Neuronal stem cell (in vitro differentiated cells): ENCODE results near the gene RSBN1.
"Not testable (repeated sequence)": the region's sequence is repeated elsewhere in the genome, so short reads cannot be mapped to it uniquely, and the experiment has no call there.

ENCODE experiments used
- DNase-seq: peaks from one replicate; pipeline ENCODE4 v3.0.0-alpha.2; 2013; ENCODE audit warnings: low spot score
- H2AFZ ChIP-seq: one replicate; pipeline ENCODE4 v1.6.1; 2013; ENCODE audit warnings: mild to moderate bottlenecking, low read length, inconsistent platforms
- H2AK5ac ChIP-seq: 2 replicates; pipeline ENCODE4 v1.6.1; 2013; ENCODE audit warnings: low read depth, mild to moderate bottlenecking, inconsistent platforms, low read length, moderate library complexity, mixed read lengths
- H2BK120ac ChIP-seq: 2 replicates; pipeline ENCODE4 v1.6.1; 2013; ENCODE audit warnings: low read depth, mild to moderate bottlenecking, inconsistent platforms, low read length, moderate library complexity, mixed read lengths
- H2BK12ac ChIP-seq: one replicate; pipeline ENCODE4 v1.6.1; 2013; ENCODE audit warnings: low read length, inconsistent platforms
- H2BK15ac ChIP-seq: 2 replicates; pipeline ENCODE4 v1.6.1; 2013; ENCODE audit warnings: mild to moderate bottlenecking, low read length, inconsistent platforms, mixed read lengths
- H2BK5ac ChIP-seq: one replicate; pipeline ENCODE4 v1.6.1; 2013; ENCODE audit warnings: inconsistent platforms, mild to moderate bottlenecking, low read length, moderate library complexity
- H3K14ac ChIP-seq: one replicate; pipeline ENCODE4 v1.6.1; 2013; ENCODE audit warnings: low read length, inconsistent platforms
- H3K18ac ChIP-seq: 2 replicates; pipeline ENCODE4 v1.6.1; 2013; ENCODE audit warnings: low read length, inconsistent platforms
- H3K23ac ChIP-seq: 2 replicates; pipeline ENCODE4 v1.6.1; 2013; ENCODE audit warnings: low read depth, mild to moderate bottlenecking, mixed read lengths, low read length, inconsistent platforms; ENCODE audit not compliant: poor library complexity
- H3K27ac ChIP-seq: replicated peaks from 3 replicates; pipeline ENCODE4 v1.5.1; 2013; ENCODE audit warnings: low read length, inconsistent platforms
- H3K27me3 ChIP-seq, 3 experiments: 2 replicates each; pipeline ENCODE4 v1.6.1; 2013; ENCODE audit warnings: low read length in 3 of 3, mild to moderate bottlenecking in 2 of 3, inconsistent platforms in 1 of 3, low read depth in 1 of 3, mixed read lengths in 1 of 3, moderate library complexity in 1 of 3; ENCODE audit not compliant: control insufficient read depth in 3 of 3, insufficient read depth in 3 of 3
- H3K36me3 ChIP-seq, 2 donors: replicated peaks in 1 of 2; 2 replicates each; pipeline ENCODE4 v1.6.1; 2013; ENCODE audit warnings: low read length in 2 of 2; ENCODE audit not compliant: control insufficient read depth in 2 of 2, insufficient read depth in 2 of 2
- H3K4ac ChIP-seq: 2 replicates; pipeline ENCODE4 v1.6.1; 2013; ENCODE audit warnings: inconsistent platforms, mild to moderate bottlenecking, low read length, moderate library complexity
- H3K4me1 ChIP-seq, 2 donors: 1 replicate in 1 of 2; 2 replicates in 1 of 2; pipeline ENCODE4 v1.6.1; 2013; ENCODE audit warnings: low read length in 2 of 2, low read depth in 1 of 2; ENCODE audit not compliant: control insufficient read depth in 2 of 2, insufficient read depth in 1 of 2
- H3K4me2 ChIP-seq: one replicate; pipeline ENCODE4 v1.6.1; 2013; ENCODE audit warnings: mild to moderate bottlenecking, low read length, inconsistent platforms; ENCODE audit not compliant: insufficient read depth, poor library complexity, severe bottlenecking
- H3K4me3 ChIP-seq, 2 donors: 2 replicates each; pipeline ENCODE4 v1.5.1; 2013; ENCODE audit warnings: low read length in 2 of 2, mild to moderate bottlenecking in 2 of 2, inconsistent platforms in 1 of 2, moderate library complexity in 1 of 2
- H3K79me1 ChIP-seq: one replicate; pipeline ENCODE4 v1.6.1; 2013; ENCODE audit warnings: low read depth, mild to moderate bottlenecking, inconsistent platforms, low read length, moderate library complexity
- H3K9ac ChIP-seq: one replicate; pipeline ENCODE4 v1.6.1; 2013; ENCODE audit warnings: mild to moderate bottlenecking, low read depth, low read length, inconsistent platforms; ENCODE audit not compliant: poor library complexity
- H3K9me3 ChIP-seq, 2 donors: replicated peaks in 1 of 2; 2 replicates each; pipeline versions ENCODE3 to v1.6.1; 2013; ENCODE audit warnings: low read length in 2 of 2, mild to moderate bottlenecking in 2 of 2, inconsistent platforms in 1 of 2, low read depth in 1 of 2, mixed read lengths in 1 of 2, moderate library complexity in 1 of 2; ENCODE audit not compliant: control insufficient read depth in 2 of 2, insufficient read depth in 1 of 2
- H4K8ac ChIP-seq: one replicate; pipeline ENCODE4 v1.6.1; 2013; ENCODE audit warnings: low read depth, mild to moderate bottlenecking, inconsistent platforms, low read length, moderate library complexity
- H4K91ac ChIP-seq: one replicate; pipeline ENCODE4 v1.6.1; 2013; ENCODE audit warnings: low read length, low read depth, mild to moderate bottlenecking, inconsistent platforms; ENCODE audit not compliant: poor library complexity
- WGBS, 2 donors: extraction: QIAGEN DNeasy Blood & Tissue Kit; methylation state at CpG; one replicate each; pipeline ENCODE4 v1.1.7; 2013; ENCODE audit warnings: missing lambda C conversion rate in 2 of 2, mixed read lengths in 1 of 2; ENCODE audit not compliant: insufficient read length in 2 of 2, insufficient replicate concordance in 1 of 2; ENCODE audit errors: extremely low coverage in 2 of 2; 5-methylcytosine and 5-hydroxymethylcytosine counted together

The RSBN1 gene

DNA sequence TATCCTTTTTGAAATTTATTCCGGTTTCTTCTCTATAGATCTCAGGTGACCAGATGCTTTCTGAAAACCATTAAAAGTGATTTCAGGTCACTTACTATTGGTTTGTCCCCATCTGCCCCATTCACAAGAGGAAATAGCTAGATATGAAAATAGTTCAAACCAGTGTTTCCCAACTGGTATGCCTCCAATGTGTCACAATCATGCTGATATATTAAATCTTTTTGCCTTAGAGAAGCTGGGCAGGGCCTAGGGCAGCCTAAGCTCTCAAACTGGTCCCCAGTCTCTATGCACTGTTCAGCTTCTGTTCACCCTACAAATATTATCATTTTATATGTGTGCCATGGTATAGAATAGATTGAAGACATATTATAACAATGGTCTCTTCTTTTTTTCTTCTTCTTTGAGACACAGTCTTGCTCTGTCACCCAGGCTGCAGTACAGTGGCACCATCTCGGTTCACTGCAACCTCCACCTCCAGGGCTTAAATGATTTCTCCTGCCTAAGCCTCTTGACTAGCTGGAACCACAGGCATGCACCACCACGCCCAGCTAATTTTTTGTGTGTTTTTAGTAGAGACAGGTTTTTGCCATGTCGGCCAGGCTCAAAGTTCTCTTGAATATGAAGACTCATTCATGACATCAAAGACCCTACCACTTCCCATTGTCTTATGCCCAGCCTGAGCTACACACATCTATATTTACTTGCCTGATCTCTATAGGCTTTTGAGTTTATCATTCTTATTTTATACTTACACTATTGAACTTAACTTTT lies 43.5 kb upstream of the RSBN1 start:
- no peaks in the 10 kb centered on the region for H3K36me3 ChIP-seq
- H4K91ac ChIP-seq: no peak overlapping the region
- H2BK15ac ChIP-seq: no peak overlapping the region
- no peak overlapping the region for H3K4me3 ChIP-seq
- H3K14ac ChIP-seq: no peak overlapping the region
- H2AFZ ChIP-seq: no peak overlapping the region
- H3K4ac ChIP-seq: no peak overlapping the region
- no peak overlapping the region for H3K9ac ChIP-seq
- no peak overlapping the region for H3K23ac ChIP-seq
- no peak overlapping the region for H2BK120ac ChIP-seq
- no peak overlapping the region for H4K8ac ChIP-seq
- H3K27me3 ChIP-seq: no peaks in the 10 kb centered on the region
- H2BK5ac ChIP-seq: no peak overlapping the region
- H3K27ac ChIP-seq: no peak overlapping the region
- no peaks in the 10 kb centered on the region for H3K9me3 ChIP-seq
- no peak overlapping the region for H3K18ac ChIP-seq
- H3K4me1 ChIP-seq: no peaks in the 10 kb centered on the region
- no CpG with 5 or more reads among the region's 4 CpGs for WGBS, 2 donors
- H3K4me2 ChIP-seq: no peak overlapping the region
- no peak for DNase-seq
- H2BK12ac ChIP-seq: no peak overlapping the region
- H2AK5ac ChIP-seq: no peak overlapping the region
- no peaks in the 10 kb centered on the region for H3K79me1 ChIP-seq

DNA sequence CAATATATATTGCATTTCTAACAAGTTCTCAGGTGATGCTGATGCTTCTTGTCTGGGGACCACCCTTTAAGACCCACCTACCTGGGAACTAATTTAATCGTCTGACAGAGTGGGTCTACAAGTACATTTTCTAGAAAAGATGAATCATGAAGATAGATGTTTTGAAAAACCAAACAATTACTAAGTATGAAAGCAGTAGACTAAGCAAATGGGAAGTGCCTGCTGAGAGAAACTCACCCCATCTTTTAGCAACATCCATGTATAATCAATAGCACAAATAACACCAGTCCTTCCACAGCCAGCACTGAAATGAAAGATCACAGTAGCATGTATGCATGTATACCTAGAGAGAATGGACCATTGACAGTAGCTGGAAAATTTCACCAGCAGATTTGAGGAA lies 42.0 kb upstream of the RSBN1 start:
- Histone ChIP-seq H3K79me1 (no peaks in the 10 kb centered on the region), H2BK5ac (no peak overlapping the region), H2AFZ (no peak overlapping the region), H2AK5ac (no peak overlapping the region), H3K18ac (no peak overlapping the region), H3K36me3 (no peaks in the 10 kb centered on the region), H3K9me3 (no peaks in the 10 kb centered on the region), H3K4me2 (no peak overlapping the region), H2BK15ac (no peak overlapping the region), H3K23ac (no peak overlapping the region), H3K4me1 (no peaks in the 10 kb centered on the region), H3K27ac (no peak overlapping the region), H4K8ac (no peak overlapping the region), H3K27me3 (no peaks in the 10 kb centered on the region), H3K9ac (no peak overlapping the region), H3K4ac (no peak overlapping the region), H4K91ac (no peak overlapping the region), H3K14ac (no peak overlapping the region), H2BK120ac (no peak overlapping the region), H2BK12ac (no peak overlapping the region), H3K4me3 (no peak overlapping the region)
- DNase-seq: no peak
- WGBS, 2 donors: no CpG with 5 or more reads among the region's 1 CpG

DNA sequence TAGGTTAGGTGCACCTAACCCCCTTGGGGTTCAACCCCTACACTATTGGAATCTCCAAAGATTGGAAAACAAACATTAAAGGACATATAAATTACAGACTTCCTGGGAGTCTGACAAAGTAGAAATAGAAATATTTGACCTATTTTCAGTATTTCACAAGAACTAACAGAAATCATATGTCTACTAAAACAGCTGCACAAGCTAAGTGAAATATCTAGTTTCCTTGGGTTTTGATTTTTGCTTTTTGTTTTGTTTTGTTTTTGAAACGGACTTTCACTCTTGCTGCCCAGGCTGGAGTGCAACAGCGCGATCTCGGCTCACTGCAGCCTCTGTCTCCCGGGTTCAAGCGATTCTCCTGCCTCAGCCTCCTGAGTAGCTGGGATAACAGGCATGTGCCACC lies 40.4 kb upstream of the RSBN1 start:
- H3K27ac ChIP-seq, H3K9ac ChIP-seq, H3K4me3 ChIP-seq, H3K36me3 ChIP-seq, H3K14ac ChIP-seq, H4K8ac ChIP-seq, H3K79me1 ChIP-seq, DNase-seq, H3K9me3 ChIP-seq, H3K23ac ChIP-seq, H2BK12ac ChIP-seq, H2AK5ac ChIP-seq, H3K18ac ChIP-seq, H3K4ac ChIP-seq, H3K4me1 ChIP-seq, H3K27me3 ChIP-seq, H4K91ac ChIP-seq, H3K4me2 ChIP-seq, H2BK5ac ChIP-seq, H2BK120ac ChIP-seq, H2AFZ ChIP-seq, H2BK15ac ChIP-seq: not testable (repeated sequence)
- WGBS, 2 donors: no CpG with 5 or more reads among the region's 6 CpGs

DNA sequence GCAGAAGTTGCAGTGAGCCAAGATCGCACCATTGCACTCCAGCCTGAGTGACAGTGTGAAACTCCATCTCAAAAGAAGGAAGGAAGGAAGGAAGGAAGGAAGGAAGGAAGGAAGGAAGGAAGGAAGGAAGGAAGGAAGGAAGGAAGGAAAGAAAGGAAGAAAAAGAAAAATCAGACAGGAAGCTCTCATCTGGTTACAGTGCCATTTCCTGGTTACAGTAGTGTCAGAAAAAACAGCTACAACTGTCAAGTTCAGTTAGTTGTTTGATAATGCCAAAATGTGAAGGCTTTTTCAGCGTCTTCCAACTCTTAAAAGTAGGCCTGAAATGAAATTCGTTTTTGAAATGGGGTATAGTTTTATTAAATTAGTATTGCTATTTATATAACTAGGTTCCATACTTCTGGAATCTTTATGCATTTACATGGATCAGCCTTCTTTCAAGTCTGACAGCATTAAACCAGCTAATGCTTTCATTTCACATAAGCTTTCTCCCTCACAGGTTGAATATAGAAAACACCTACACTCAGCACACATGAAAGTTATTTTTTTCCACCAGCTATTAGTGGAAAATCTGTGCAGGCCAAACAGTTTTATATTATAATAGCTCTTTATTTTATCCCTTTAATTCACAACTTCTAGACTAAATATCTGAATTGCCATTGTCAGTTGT lies 38.0 kb upstream of the RSBN1 start:
- H2BK15ac ChIP-seq: no peak overlapping the region
- H3K9me3 ChIP-seq: no peaks in the 10 kb centered on the region
- H2AFZ ChIP-seq: no peak overlapping the region
- H3K4me2 ChIP-seq: no peak overlapping the region
- no peak overlapping the region for H2BK120ac ChIP-seq
- H2BK12ac ChIP-seq: no peak overlapping the region
- no peak overlapping the region for H2BK5ac ChIP-seq
- H3K27ac ChIP-seq: no peak overlapping the region
- H3K36me3 ChIP-seq: no peaks in the 10 kb centered on the region
- no peak overlapping the region for H3K4me3 ChIP-seq
- no peak overlapping the region for H3K14ac ChIP-seq
- no peak overlapping the region for H4K8ac ChIP-seq
- no peak overlapping the region for H3K9ac ChIP-seq
- no peaks in the 10 kb centered on the region for H3K27me3 ChIP-seq
- no peak overlapping the region for H3K23ac ChIP-seq
- DNase-seq: no peak
- no peak overlapping the region for H3K4ac ChIP-seq
- H3K79me1 ChIP-seq: no peaks in the 10 kb centered on the region
- H3K4me1 ChIP-seq: no peaks in the 10 kb centered on the region
- no peak overlapping the region for H3K18ac ChIP-seq
- H2AK5ac ChIP-seq: no peak overlapping the region
- no CpG with 5 or more reads among the region's 3 CpGs for WGBS, 2 donors
- H4K91ac ChIP-seq: no peak overlapping the region
